Measurements from ENCODE around the gene SUFU. TPM values are rescaled to one million over a fixed set of nuclear protein-coding genes. Genes with fewer than 3 reads are reported as not detected.
A peak's percentile ranks its signal among the peaks of the same experiment; 100 is the strongest.

SUFU gene
- total and polyA plus RNA-seq, 5 donors from 2014 or later = 2.4 to 17.8 (median 5.0) TPM

DNA sequence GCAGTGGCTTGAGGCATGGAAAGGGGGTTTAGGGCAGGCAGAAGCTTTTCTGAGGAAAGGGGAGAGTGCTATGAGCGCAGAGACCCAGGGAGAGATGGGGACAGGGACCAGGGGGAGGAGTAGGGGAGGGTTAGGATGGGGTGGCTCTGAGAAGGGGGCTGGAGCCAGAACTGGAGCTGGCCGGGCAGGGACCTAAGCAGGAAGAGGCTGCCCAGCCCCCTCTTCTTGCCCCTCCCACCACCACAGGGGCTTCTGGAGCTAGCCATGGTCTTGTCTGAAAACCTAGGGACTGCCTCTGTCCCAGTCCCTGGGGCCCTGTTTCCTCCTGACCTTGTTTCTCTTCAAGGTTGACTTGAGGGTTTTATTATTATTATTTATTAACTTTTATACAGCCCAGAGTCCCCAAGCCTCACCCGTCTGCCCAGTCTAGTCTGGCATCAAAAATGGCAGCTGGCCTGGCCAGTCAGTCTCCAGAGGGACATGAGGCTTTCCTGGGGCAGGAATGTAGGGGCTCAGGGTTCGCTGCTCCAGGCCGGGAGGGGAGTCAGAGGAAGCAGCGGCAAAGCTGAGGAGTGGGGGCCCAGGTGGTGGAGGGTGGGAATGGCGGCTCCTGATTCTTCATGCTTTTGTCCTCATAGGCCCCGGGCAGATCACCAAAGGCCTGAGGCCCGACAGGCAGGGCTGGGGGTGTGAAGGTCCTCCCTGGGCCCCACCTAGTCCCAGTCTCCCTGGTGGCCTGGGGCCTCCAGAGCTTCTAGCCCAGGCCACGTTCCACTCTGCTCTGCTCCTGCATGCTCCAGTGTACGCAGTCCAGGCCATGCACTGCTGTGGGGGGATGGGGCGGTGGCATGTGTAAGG lies 146.3 kb downstream of the SUFU start:
- Mint-ChIP-seq H3K36me3 (peaks cover 13% of the 10 kb centered on the region), H3K4me3 (peak overlapping the region; percentile 33 to 56 (median 46)), H3K27ac (peak overlapping the region; percentile 4 to 90 (median 62)), H3K9me3 (no peaks in the 10 kb centered on the region), H3K27me3 (no peaks in the 10 kb centered on the region), H3K4me1 (peaks cover 0 to 82% (median 42%) of the 10 kb centered on the region in 4 donors)
- no peak overlapping the region for H3K4me3 ChIP-seq (ENCODE audit: low read depth, low read length)
- H3K4me1 ChIP-seq (ENCODE audit: control insufficient read depth, insufficient read depth, low read length, poor library complexity, severe bottlenecking) = peaks cover 83% of the 10 kb centered on the region
- peaks cover 30% of the 10 kb centered on the region for H3K36me3 ChIP-seq (ENCODE audit: control insufficient read depth, insufficient read depth, low read length)
- H3K9me3 ChIP-seq (ENCODE audit: control insufficient read depth in 2 of 2, low read length in 2 of 2) = no peaks in the 10 kb centered on the region
- no peak for DNase-seq
- peak overlapping the region; percentile 54 for H3K27ac ChIP-seq (ENCODE audit: insufficient read depth, low read length, poor library complexity, severe bottlenecking)
- no peaks in the 10 kb centered on the region for H3K27me3 ChIP-seq (ENCODE audit: control insufficient read depth, insufficient read depth, low read length)
- no peak for ATAC-seq (ENCODE audit: low read depth in 2 of 2)

DNA sequence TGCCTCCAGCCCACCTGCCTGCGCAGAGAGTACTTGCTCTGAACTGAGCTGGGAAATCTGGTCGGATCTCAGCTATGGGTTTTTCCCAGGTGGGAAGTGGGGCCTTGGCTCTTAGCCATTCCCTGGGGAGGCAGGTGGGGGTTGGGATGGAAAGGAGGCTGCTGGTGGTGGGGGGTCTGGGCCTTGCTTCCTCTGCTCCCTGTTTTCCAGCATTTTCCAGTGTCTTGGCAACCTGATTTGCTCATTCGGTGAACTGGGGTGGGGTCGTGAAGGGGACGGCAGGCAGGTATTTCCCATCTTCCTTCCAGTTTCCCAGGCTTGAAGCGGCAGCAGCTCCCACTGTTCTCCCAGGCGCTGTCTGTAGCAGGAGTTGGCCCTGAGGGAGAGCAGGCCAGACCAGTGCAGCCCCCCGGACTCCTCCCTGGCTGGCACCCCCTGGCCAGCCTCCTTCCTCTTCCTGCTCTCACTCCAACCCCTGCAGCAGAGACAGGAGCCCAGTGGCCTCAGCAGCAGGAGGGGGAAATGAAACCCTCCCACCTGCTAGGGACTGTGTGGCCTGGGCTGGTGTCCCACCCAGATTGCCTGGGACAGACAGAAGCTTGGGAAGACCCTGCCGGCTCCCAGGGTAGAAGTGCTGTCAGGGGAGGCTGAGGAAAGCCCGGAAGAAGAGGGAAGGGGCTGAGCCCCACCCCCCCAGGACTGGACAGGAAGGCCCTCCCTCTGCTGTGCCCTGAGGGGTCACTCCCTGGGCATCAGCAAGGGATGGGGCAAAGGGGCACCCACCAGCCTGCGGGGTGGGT lies 147.1 kb downstream of the SUFU start:
- Mint-ChIP-seq H3K27ac (peak overlapping the region; percentile 63 to 92 (median 87)), H3K4me1 (peaks cover 0 to 82% (median 38%) of the 10 kb centered on the region in 4 donors), H3K27me3 (no peaks in the 10 kb centered on the region), H3K4me3 (peak overlapping the region in 1 of 4 donors; percentile 68), H3K36me3 (peaks cover 18% of the 10 kb centered on the region), H3K9me3 (no peaks in the 10 kb centered on the region)
- Histone ChIP-seq H3K9me3 (ENCODE audit: control insufficient read depth in 2 of 2, low read length in 2 of 2) (no peaks in the 10 kb centered on the region), H3K27ac (ENCODE audit: insufficient read depth, low read length, poor library complexity, severe bottlenecking) (peak overlapping the region; percentile 54), H3K4me1 (ENCODE audit: control insufficient read depth, insufficient read depth, low read length, poor library complexity, severe bottlenecking) (peaks cover 77% of the 10 kb centered on the region), H3K4me3 (ENCODE audit: low read depth, low read length) (no peak overlapping the region), H3K36me3 (ENCODE audit: control insufficient read depth, insufficient read depth, low read length) (peaks cover 38% of the 10 kb centered on the region), H3K27me3 (ENCODE audit: control insufficient read depth, insufficient read depth, low read length) (no peaks in the 10 kb centered on the region)
- no peak for ATAC-seq (ENCODE audit: low read depth in 2 of 2)
- DNase-seq = no peak

DNA sequence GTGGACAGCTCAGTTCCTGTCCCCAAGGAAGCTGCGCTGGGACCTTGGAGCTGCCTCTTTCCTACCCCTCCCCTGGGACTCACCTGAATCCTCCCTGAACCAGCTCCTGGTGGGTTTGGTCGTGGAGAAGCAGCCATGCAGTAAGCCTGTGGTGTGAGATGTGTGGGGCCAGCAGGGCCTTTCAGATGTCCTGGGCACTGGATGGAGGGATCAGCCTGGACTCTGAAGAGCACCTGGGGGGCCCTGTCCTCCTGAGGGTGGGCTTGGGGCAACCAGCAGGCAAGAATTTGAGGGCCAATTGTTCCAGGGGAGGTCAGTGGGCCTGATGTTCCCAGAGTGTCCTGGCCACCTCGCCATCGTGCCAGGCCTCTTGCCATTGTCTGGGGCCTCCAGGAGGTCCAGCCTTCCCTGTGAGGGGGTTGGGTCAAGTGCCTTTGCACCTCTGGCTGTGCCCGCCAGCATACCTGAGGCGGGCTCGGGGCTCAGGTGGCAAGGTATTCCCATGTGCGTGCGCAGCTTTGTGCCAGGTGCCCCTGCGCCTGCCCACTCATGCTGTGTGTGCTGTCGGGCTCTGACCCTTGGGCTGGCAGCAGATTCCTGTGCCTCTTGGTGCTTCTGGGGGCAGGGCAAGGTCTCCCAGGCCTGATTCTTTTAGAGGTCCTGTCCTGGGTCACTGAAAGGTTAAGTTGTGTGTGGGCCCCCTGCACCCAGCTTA lies 147.8 kb downstream of the SUFU start:
- Mint-ChIP-seq H3K27ac (peak overlapping the region; percentile 43 to 92 (median 87)), H3K4me1 (peaks cover 0 to 76% (median 37%) of the 10 kb centered on the region in 4 donors), H3K27me3 (no peaks in the 10 kb centered on the region), H3K9me3 (no peaks in the 10 kb centered on the region), H3K36me3 (peaks cover 15% of the 10 kb centered on the region), H3K4me3 (peak overlapping the region; percentile 51 to 74 (median 64))
- H3K27me3 ChIP-seq (ENCODE audit: control insufficient read depth, insufficient read depth, low read length) = no peaks in the 10 kb centered on the region
- peaks cover 69% of the 10 kb centered on the region for H3K4me1 ChIP-seq (ENCODE audit: control insufficient read depth, insufficient read depth, low read length, poor library complexity, severe bottlenecking)
- H3K36me3 ChIP-seq (ENCODE audit: control insufficient read depth, insufficient read depth, low read length) = peaks cover 46% of the 10 kb centered on the region
- ATAC-seq (ENCODE audit: low read depth in 2 of 2) (no peak), DNase-seq (no peak)
- peak overlapping the region; percentile 47 for H3K27ac ChIP-seq (ENCODE audit: insufficient read depth, low read length, poor library complexity, severe bottlenecking)
- H3K9me3 ChIP-seq (ENCODE audit: control insufficient read depth in 2 of 2, low read length in 2 of 2) = no peaks in the 10 kb centered on the region
- H3K4me3 ChIP-seq (ENCODE audit: low read depth, low read length) = no peak overlapping the region

DNA sequence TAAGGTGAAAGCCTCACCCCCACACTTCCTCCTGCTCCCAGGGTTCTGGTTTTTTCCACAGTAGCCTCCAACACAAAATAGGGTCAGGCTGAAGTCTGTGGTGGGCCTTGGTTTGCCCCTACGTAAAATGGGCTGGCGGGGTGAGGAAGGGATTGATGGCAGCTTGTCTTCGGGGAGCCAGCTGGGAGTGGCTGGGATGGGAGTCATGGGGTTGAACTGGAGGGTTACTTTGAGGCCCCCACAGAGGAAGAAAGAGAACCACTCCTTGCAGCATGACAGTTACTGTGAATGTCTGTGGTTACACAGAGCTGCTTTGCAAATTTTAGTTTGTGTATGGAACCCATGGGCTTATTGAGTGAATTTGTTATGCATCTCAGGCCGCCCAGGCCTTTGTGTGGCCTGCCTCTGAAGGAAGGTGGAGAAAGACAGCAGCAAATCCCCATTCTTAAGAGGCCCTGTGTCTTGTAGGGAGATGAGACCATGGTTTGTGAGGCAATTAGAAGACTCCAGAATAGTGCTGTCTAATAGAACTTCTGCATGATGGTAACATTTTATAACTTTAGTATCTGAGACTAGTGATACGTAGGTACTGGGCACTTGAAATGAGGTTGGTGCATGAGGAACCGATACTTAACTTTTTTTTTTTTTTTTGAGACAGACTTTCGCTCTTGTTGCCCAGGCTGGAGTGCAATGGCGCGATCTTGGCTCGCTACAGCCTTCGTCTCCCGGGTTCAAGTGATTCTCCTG lies 148.6 kb downstream of the SUFU start:
- peak overlapping the region in 3 of 4 donors; percentile 61 to 74 (median 68) for H3K4me3 Mint-ChIP-seq
- peak in 1 of 2 donors; percentile 13 for ATAC-seq (ENCODE audit: low read depth in 2 of 2)
- H3K4me1 Mint-ChIP-seq = peaks cover 0 to 70% (median 36%) of the 10 kb centered on the region in 4 donors
- Histone ChIP-seq H3K9me3 (ENCODE audit: control insufficient read depth in 2 of 2, low read length in 2 of 2) (no peaks in the 10 kb centered on the region), H3K36me3 (ENCODE audit: control insufficient read depth, insufficient read depth, low read length) (peaks cover 53% of the 10 kb centered on the region), H3K4me1 (ENCODE audit: control insufficient read depth, insufficient read depth, low read length, poor library complexity, severe bottlenecking) (peaks cover 64% of the 10 kb centered on the region), H3K27me3 (ENCODE audit: control insufficient read depth, insufficient read depth, low read length) (no peaks in the 10 kb centered on the region), H3K27ac (ENCODE audit: insufficient read depth, low read length, poor library complexity, severe bottlenecking) (peak overlapping the region; percentile 47), H3K4me3 (ENCODE audit: low read depth, low read length) (no peak overlapping the region)
- no peaks in the 10 kb centered on the region for H3K9me3 Mint-ChIP-seq
- peak overlapping the region; percentile 43 to 92 (median 87) for H3K27ac Mint-ChIP-seq
- no peaks in the 10 kb centered on the region for H3K27me3 Mint-ChIP-seq
- DNase-seq = peak in 1 of 3 donors; percentile 38
- peaks cover 17% of the 10 kb centered on the region for H3K36me3 Mint-ChIP-seq

DNA sequence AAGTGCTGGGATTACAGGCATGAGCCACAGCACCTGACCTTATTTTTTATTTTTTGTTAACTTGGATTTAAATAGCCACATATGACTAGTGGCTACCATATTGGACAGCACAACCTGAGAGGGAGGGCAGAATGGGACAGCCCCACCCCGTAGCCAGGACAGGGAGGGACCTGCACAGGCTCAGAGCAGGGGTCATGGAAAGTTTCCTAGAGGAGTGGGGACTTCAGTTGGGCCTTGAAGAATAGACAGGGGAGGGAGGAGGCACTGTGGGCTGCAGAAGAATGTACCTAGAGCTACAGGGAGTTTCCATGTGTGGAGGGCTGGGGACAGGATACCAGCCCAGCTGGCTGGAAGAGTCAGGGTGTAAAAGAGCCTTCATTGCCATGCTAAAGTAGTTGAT lies 149.3 kb downstream of the SUFU start:
- Mint-ChIP-seq H3K27me3 (no peaks in the 10 kb centered on the region), H3K27ac (peak overlapping the region in 2 of 3 donors; percentile 92), H3K4me1 (peaks cover 4 to 70% (median 34%) of the 10 kb centered on the region in 4 donors), H3K9me3 (no peaks in the 10 kb centered on the region), H3K4me3 (peak overlapping the region in 3 of 4 donors; percentile 5 to 83 (median 68)), H3K36me3 (peaks cover 22% of the 10 kb centered on the region)
- Histone ChIP-seq H3K27ac (ENCODE audit: insufficient read depth, low read length, poor library complexity, severe bottlenecking) (no peak overlapping the region), H3K36me3 (ENCODE audit: control insufficient read depth, insufficient read depth, low read length) (peaks cover 55% of the 10 kb centered on the region), H3K4me1 (ENCODE audit: control insufficient read depth, insufficient read depth, low read length, poor library complexity, severe bottlenecking) (peaks cover 64% of the 10 kb centered on the region), H3K9me3 (ENCODE audit: control insufficient read depth in 2 of 2, low read length in 2 of 2) (no peaks in the 10 kb centered on the region), H3K4me3 (ENCODE audit: low read depth, low read length) (no peak overlapping the region), H3K27me3 (ENCODE audit: control insufficient read depth, insufficient read depth, low read length) (no peaks in the 10 kb centered on the region)
- ATAC-seq (ENCODE audit: low read depth in 2 of 2) (no peak), DNase-seq (no peak)

DNA sequence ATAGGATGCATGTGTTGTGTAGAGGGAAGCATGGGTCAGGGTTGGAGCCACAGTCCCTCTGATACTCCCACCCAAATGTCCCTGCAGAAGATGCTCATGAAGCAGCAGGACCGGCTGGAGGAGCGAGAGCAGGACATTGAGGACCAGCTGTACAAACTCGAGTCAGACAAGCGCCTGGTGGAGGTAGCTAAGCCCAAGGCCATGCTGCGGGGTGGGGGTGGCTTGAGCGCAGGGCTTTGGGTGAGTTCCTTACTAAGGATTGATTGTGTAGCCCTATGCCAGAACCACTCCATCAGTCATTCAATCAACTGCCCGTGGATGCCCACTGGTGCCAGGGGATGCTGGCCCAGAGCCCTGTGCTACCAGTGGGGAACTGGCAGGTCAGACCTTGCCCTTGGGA lies 150.8 kb downstream of the SUFU start:
- Mint-ChIP-seq H3K36me3 (peaks cover 26% of the 10 kb centered on the region), H3K27ac (no peak overlapping the region), H3K9me3 (no peaks in the 10 kb centered on the region), H3K27me3 (no peaks in the 10 kb centered on the region), H3K4me3 (peak overlapping the region in 1 of 4 donors; percentile 15), H3K4me1 (peaks cover 12 to 68% (median 31%) of the 10 kb centered on the region in 4 donors)
- no peak for ATAC-seq (ENCODE audit: low read depth in 2 of 2)
- H3K36me3 ChIP-seq (ENCODE audit: control insufficient read depth, insufficient read depth, low read length) = peaks cover 55% of the 10 kb centered on the region
- H3K4me3 ChIP-seq (ENCODE audit: low read depth, low read length) = no peak overlapping the region
- H3K9me3 ChIP-seq (ENCODE audit: control insufficient read depth in 2 of 2, low read length in 2 of 2) = no peaks in the 10 kb centered on the region
- no peaks in the 10 kb centered on the region for H3K27me3 ChIP-seq (ENCODE audit: control insufficient read depth, insufficient read depth, low read length)
- no peak for DNase-seq
- peaks cover 54% of the 10 kb centered on the region for H3K4me1 ChIP-seq (ENCODE audit: control insufficient read depth, insufficient read depth, low read length, poor library complexity, severe bottlenecking)
- no peak overlapping the region for H3K27ac ChIP-seq (ENCODE audit: insufficient read depth, low read length, poor library complexity, severe bottlenecking)

DNA sequence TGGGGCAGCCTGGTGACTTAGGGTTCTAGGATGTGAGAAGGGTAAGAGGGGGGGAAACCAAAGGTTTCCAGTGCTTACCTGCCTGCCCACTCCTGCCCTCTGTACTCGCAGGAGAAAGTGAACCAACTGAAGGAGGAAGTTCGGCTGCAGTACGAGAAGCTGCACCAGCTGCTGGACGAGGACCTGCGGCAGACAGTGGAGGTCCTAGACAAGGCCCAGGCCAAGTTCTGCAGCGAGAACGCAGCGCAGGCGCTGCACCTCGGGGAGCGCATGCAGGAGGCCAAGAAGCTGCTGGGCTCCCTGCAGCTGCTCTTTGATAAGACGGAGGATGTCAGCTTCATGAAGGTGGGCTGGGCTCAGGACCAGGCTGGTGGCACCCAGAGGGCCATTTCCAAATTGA lies 151.2 kb downstream of the SUFU start:
- Histone ChIP-seq H3K27ac (ENCODE audit: insufficient read depth, low read length, poor library complexity, severe bottlenecking) (no peak overlapping the region), H3K27me3 (ENCODE audit: control insufficient read depth, insufficient read depth, low read length) (no peaks in the 10 kb centered on the region), H3K36me3 (ENCODE audit: control insufficient read depth, insufficient read depth, low read length) (peaks cover 55% of the 10 kb centered on the region), H3K4me3 (ENCODE audit: low read depth, low read length) (no peak overlapping the region), H3K4me1 (ENCODE audit: control insufficient read depth, insufficient read depth, low read length, poor library complexity, severe bottlenecking) (peaks cover 50% of the 10 kb centered on the region), H3K9me3 (ENCODE audit: control insufficient read depth in 2 of 2, low read length in 2 of 2) (no peaks in the 10 kb centered on the region)
- Mint-ChIP-seq H3K36me3 (peaks cover 26% of the 10 kb centered on the region), H3K27ac (no peak overlapping the region), H3K4me1 (peaks cover 12 to 66% (median 31%) of the 10 kb centered on the region in 4 donors), H3K27me3 (no peaks in the 10 kb centered on the region), H3K4me3 (peak overlapping the region in 1 of 4 donors; percentile 19), H3K9me3 (no peaks in the 10 kb centered on the region)
- no peak for DNase-seq
- no peak for ATAC-seq (ENCODE audit: low read depth in 2 of 2)
